Peyer's patch (tissue), 4 donors: ENCODE results near the gene F13A1. TPM values are rescaled to one million over a fixed set of nuclear protein-coding genes. Genes with fewer than 3 reads are reported as not detected.

Experiments used
- DNase-seq, 3 donors: peaks; one replicate each; pipeline ENCODE4 v3.0.0-alpha.2; 2017 to 2019
- H3K27ac ChIP-seq, 4 donors: fragments of 200-600 bp; sonication (generic); one replicate each; pipeline ENCODE4 v1.5.1; 2016 to 2019
- H3K27me3 ChIP-seq, 2 donors: fragments of 200-600 bp; sonication (generic); one replicate each; pipeline ENCODE4 v1.5.1; 2019
- H3K36me3 ChIP-seq, 3 donors: fragments of 200-600 bp; sonication (generic); one replicate each; pipeline ENCODE4 v1.5.1; 2016 to 2019
- H3K4me1 ChIP-seq, 4 donors: fragments of 200-600 bp; sonication (generic); one replicate each; pipeline ENCODE4 v1.5.1; 2016 to 2019
- H3K4me3 ChIP-seq, 4 donors: fragments of 200-600 bp; sonication (generic); 1 replicate in 3 of 4; 2 replicates in 1 of 4; pipeline ENCODE4 v1.5.1; 2016 to 2019; ENCODE audit warnings: mild to moderate bottlenecking in 1 of 4
- H3K9me3 ChIP-seq, 4 donors: fragments of 200-600 bp; sonication (generic); one replicate each; pipeline ENCODE4 v1.5.1; 2016 to 2019; ENCODE audit warnings: mild to moderate bottlenecking in 1 of 4
- POLR2A ChIP-seq, 2 donors: fragments of 450-650 bp; IDR thresholded peaks; one replicate each; pipeline ENCODE4 v1.5.1; 2017; ENCODE audit warnings: antibody characterized with exemption in 2 of 2, mild to moderate bottlenecking in 2 of 2, moderate library complexity in 2 of 2
- total RNA-seq, 4 donors: library from RNA; depleted of rRNA; stranded (reverse); fragments of >200 nt; gene quantifications; one replicate each; pipeline ENCODE4 v1.1.0, GENCODE V29; 2016
- TF ChIP-seq, protein P1 (sequence below), 6 experiments: fragments of 450-650 bp in 4 of 6; fragments of 200-600 bp in 2 of 6; sonication (generic) in 1 of 6; IDR thresholded peaks; one replicate each; pipeline ENCODE4 v1.5.1; 2017 to 2019; ENCODE audit warnings: antibody characterized with exemption in 6 of 6, mild to moderate bottlenecking in 3 of 6, moderate library complexity in 1 of 6

F13A1 gene
- total RNA-seq, 4 donors from 2014 or later = 13.0 to 29.7 (median 25.5) TPM

DNA sequence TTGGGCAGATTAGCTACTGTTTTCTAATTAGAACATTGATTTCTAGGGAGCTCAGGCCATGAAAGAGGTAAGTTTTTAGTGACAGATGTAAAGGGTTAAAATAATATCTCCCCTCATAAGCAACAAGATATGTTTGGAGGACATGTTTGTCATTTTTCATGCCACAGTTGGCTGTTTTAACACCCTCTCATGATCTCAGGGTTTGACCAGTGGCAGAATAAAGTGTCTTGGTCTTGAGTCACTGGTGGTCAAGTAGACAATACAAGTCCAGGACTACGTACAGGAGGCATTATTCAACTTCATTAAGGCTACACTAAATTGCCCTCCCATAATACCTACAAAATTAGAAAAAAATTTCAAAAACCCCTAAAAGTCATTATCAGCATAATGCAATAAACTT, 92.6 kb downstream of the F13A1 start:
- no peaks in the 10 kb centered on the region for H3K36me3 ChIP-seq
- H3K27ac ChIP-seq = no peak overlapping the region
- TF ChIP-seq, protein P1, sequence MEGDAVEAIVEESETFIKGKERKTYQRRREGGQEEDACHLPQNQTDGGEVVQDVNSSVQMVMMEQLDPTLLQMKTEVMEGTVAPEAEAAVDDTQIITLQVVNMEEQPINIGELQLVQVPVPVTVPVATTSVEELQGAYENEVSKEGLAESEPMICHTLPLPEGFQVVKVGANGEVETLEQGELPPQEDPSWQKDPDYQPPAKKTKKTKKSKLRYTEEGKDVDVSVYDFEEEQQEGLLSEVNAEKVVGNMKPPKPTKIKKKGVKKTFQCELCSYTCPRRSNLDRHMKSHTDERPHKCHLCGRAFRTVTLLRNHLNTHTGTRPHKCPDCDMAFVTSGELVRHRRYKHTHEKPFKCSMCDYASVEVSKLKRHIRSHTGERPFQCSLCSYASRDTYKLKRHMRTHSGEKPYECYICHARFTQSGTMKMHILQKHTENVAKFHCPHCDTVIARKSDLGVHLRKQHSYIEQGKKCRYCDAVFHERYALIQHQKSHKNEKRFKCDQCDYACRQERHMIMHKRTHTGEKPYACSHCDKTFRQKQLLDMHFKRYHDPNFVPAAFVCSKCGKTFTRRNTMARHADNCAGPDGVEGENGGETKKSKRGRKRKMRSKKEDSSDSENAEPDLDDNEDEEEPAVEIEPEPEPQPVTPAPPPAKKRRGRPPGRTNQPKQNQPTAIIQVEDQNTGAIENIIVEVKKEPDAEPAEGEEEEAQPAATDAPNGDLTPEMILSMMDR (IDR thresholded peaks at IDR 0.05) = no peak
- TF ChIP-seq POLR2A (IDR thresholded peaks at IDR 0.05) = no peak
- H3K4me3 ChIP-seq = no peak overlapping the region
- no peak for DNase-seq
- H3K4me1 ChIP-seq = peaks cover 0 to 6% (median 0%) of the 10 kb centered on the region in 4 donors
- H3K27me3 ChIP-seq = no peaks in the 10 kb centered on the region
- no peaks in the 10 kb centered on the region for H3K9me3 ChIP-seq

DNA sequence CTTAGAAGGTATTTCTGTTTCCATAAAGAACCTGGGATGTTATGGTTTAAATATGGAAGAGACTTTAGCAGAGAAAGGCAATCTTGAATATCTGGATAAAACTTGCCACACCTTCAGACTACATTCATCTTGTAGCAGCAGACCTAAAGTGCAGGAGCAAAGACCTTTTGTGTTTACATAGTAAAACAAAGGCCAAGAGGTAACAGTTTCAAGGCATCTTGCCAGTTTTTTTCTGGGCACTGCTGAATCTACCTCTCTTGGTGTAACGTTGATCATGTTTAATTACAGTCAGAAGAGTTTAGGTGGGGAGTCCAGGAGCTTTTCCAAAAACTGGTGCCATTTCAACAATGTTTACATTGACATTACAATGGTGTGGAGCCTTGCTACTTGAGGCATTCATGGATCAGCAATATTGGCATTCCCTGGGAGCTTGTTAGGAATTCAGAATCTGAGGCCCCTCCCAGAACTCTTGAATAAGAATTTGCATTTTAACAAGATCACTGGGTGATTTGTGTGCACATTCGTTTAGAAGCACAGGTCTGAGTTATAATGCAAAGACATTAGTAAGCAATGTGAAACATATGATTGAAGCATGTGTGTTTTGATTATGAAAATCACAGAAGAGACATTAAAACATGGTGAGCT, 94.5 kb downstream of the F13A1 start:
- no peak overlapping the region for H3K4me3 ChIP-seq
- no peak for DNase-seq

DNA sequence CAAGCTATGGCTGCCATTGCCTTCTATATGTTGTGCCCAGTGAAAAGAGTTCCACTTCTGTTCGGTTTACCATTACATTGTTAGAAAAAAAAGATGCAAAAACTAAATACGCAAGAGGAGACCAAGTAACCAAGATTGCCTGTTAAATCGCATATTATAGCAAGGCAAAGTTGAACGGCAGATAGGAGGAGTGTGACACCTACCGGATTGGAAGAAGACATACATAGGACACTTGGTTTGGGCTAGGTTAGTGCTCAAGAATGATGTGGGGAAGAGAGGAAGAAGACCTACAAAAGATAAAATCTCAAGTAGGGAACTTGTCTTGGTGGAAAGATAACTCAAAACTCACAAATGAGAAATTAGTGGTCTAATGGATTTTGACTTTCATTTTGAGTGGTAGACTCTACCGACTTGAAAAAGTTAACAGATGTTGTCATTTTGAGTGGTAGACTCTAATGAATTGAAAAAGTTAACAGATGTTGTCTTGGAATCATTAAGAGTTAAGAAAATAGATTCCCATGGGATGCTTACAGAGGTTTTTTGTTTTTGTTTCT, 95.5 kb downstream of the F13A1 start:
- DNase-seq = no peak
- H3K36me3 ChIP-seq = no peaks in the 10 kb centered on the region
- no peak overlapping the region for H3K27ac ChIP-seq
- no peak for TF ChIP-seq POLR2A (IDR thresholded peaks at IDR 0.05)
- TF ChIP-seq, protein P1 (IDR thresholded peaks at IDR 0.05) = no peak
- no peaks in the 10 kb centered on the region for H3K27me3 ChIP-seq
- no peak overlapping the region for H3K4me3 ChIP-seq
- H3K4me1 ChIP-seq = peaks cover 0 to 4% (median 0%) of the 10 kb centered on the region in 4 donors
- H3K9me3 ChIP-seq = no peaks in the 10 kb centered on the region

More for the DNA sequence above, 94.5 kb downstream of the F13A1 start:
- H3K27me3 ChIP-seq = no peaks in the 10 kb centered on the region
- peaks cover 0 to 6% (median 0%) of the 10 kb centered on the region in 4 donors for H3K4me1 ChIP-seq
- no peaks in the 10 kb centered on the region for H3K36me3 ChIP-seq
- TF ChIP-seq, protein P1 (IDR thresholded peaks at IDR 0.05) = no peak
- TF ChIP-seq POLR2A (IDR thresholded peaks at IDR 0.05) = no peak
- no peaks in the 10 kb centered on the region for H3K9me3 ChIP-seq
- H3K27ac ChIP-seq = no peak overlapping the region

DNA sequence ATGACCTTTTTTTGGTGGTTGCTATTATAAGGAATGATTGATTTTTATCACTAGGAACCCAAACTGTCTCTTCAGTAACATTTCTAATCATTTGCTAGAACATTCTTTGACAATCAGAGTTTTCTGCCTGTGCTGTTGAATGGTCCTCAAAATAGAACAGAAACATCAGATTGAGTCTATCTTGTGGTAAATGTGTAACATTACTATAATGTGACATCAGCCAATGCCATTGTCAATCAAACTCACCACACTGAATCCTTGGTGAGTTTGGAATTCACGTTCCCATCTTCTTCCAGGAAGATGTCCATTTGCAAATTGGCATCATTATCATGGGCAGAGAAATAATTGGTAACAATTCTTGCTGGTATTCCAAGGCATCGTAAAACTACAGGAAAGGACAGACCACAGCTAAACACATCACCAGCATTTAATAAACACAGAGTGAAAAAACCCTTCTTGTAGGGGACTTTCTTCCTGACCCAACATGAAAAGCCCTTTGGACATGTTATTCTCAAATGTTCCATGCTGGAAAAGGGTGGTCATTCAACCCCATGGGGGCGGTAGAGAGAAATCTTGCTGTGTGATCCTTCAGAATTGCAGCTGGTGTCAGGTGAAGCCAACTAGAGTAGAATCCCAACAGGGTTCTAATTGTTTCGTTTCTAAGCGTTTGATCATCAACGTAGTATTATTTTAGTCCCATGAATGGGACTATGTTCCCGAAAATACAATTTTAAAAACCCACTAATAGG, 98.5 kb downstream of the F13A1 start:
- TF ChIP-seq POLR2A (IDR thresholded peaks at IDR 0.05) = no peak
- TF ChIP-seq, protein P1 (IDR thresholded peaks at IDR 0.05) = peak in 4 of 6 experiments; percentile 10 to 43 (median 31)
- Histone ChIP-seq H3K27me3 (no peaks in the 10 kb centered on the region), H3K27ac (no peak overlapping the region), H3K36me3 (no peaks in the 10 kb centered on the region), H3K4me3 (no peak overlapping the region), H3K4me1 (no peaks in the 10 kb centered on the region), H3K9me3 (no peaks in the 10 kb centered on the region)
- DNase-seq = no peak

DNA sequence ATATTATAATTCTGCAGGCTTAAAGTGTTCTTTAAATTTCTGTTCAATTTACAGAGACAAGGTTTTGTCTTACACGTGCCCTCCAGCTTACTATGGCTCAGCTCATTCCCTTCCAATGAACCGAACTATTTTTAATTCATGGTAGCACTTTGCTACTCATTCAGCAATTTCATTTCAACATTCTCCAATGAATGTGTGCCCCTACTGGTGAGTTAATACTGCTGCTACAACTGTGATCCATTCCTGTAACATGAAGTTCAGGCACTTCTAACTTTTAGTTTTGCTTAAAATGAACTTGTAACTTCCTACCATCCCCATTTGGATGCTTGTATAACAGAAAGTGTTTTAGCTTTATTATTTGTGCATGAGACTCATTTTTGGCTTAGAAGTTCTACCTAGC, 99.7 kb downstream of the F13A1 start:
- DNase-seq = no peak
- H3K9me3 ChIP-seq = no peaks in the 10 kb centered on the region
- no peak overlapping the region for H3K4me3 ChIP-seq
- H3K27ac ChIP-seq = no peak overlapping the region
- no peaks in the 10 kb centered on the region for H3K36me3 ChIP-seq
- H3K27me3 ChIP-seq = no peaks in the 10 kb centered on the region
- H3K4me1 ChIP-seq = no peaks in the 10 kb centered on the region
- TF ChIP-seq POLR2A (IDR thresholded peaks at IDR 0.05) = no peak
- TF ChIP-seq, protein P1 (IDR thresholded peaks at IDR 0.05) = peak in 1 of 6 experiments; percentile 29
